ENCODE data around the gene SMURF1.

DNA sequence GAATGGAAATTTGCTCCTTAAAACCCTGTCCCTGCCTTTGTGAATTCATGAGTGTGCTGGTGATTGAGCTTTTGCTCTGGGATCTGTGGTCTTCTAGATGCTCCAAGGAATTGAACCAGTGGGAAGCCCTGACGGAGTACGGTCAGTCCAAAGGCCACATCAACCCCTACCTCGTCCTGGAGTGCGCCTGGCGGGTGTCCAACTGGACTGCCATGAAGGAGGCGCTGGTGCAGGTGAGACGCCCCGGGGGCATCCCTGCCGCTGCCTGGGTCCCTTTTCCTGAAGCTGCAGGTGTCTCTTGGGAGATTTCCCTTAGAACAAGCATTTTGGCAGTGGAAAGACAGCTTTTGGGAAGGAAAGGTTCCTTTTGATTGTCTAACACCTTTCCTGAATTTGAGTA, 165.2 kb downstream of the SMURF1 start:
- TF ChIP-seq, protein P1, sequence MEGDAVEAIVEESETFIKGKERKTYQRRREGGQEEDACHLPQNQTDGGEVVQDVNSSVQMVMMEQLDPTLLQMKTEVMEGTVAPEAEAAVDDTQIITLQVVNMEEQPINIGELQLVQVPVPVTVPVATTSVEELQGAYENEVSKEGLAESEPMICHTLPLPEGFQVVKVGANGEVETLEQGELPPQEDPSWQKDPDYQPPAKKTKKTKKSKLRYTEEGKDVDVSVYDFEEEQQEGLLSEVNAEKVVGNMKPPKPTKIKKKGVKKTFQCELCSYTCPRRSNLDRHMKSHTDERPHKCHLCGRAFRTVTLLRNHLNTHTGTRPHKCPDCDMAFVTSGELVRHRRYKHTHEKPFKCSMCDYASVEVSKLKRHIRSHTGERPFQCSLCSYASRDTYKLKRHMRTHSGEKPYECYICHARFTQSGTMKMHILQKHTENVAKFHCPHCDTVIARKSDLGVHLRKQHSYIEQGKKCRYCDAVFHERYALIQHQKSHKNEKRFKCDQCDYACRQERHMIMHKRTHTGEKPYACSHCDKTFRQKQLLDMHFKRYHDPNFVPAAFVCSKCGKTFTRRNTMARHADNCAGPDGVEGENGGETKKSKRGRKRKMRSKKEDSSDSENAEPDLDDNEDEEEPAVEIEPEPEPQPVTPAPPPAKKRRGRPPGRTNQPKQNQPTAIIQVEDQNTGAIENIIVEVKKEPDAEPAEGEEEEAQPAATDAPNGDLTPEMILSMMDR (IDR thresholded peaks at IDR 0.05): no peak
- no peak for TF ChIP-seq ZFX (IDR thresholded peaks at IDR 0.05; ENCODE audit: borderline replicate concordance)
